Transverse colon (tissue), 4 donors: Measurements from ENCODE around the gene DSCAM. TPM values are rescaled to one million over a fixed set of nuclear protein-coding genes. Genes with fewer than 3 reads are reported as not detected.

ENCODE experiments used
- DNase-seq: peaks from one replicate; pipeline ENCODE4 v3.0.0-alpha.2; 2019
- H3K27ac ChIP-seq, 4 donors: fragments of 200-600 bp; sonication (generic); 2 replicates each; pipeline ENCODE4 v1.5.1; 2016 to 2018; ENCODE audit warnings: inconsistent platforms in 4 of 4
- H3K27me3 ChIP-seq: fragments of 200-600 bp; sonication (generic); 2 replicates; pipeline ENCODE4 v1.5.1; 2017; ENCODE audit warnings: inconsistent platforms
- H3K36me3 ChIP-seq, 4 donors: fragments of 200-600 bp; sonication (generic); 2 replicates each; pipeline ENCODE4 v1.5.1; 2017 to 2019; ENCODE audit warnings: inconsistent platforms in 4 of 4
- H3K4me1 ChIP-seq, 4 donors: fragments of 200-600 bp; sonication (generic); 2 replicates each; pipeline ENCODE4 v1.5.1; 2017 to 2020; ENCODE audit warnings: inconsistent platforms in 4 of 4
- H3K4me3 ChIP-seq, 4 donors: fragments of 200-600 bp; sonication (generic); 1 replicate in 1 of 4; 2 replicates in 3 of 4; pipeline versions ENCODE4 v1.5.1 to v1.6.1; 2017 to 2019; ENCODE audit warnings: inconsistent platforms in 4 of 4
- H3K9me3 ChIP-seq, 2 donors: fragments of 200-600 bp; sonication (generic); 2 replicates each; pipeline ENCODE4 v1.5.1; 2017 to 2019; ENCODE audit warnings: inconsistent platforms in 2 of 2
- EP300 ChIP-seq: sonication (generic); formaldehyde crosslinking; IDR thresholded peaks from one replicate; pipeline ENCODE4 v1.6.1; 2017; ENCODE audit warnings: antibody characterized with exemption, low read depth
- POLR2A ChIP-seq: fragments of 450-650 bp; IDR thresholded peaks from one replicate; pipeline ENCODE4 v1.6.1; 2016; ENCODE audit warnings: antibody characterized with exemption, mild to moderate bottlenecking, moderate library complexity
- POLR2AphosphoS5 ChIP-seq, 3 donors: sonication (generic); formaldehyde crosslinking; IDR thresholded peaks; one replicate each; pipeline ENCODE4 v1.6.1; 2016; ENCODE audit warnings: antibody characterized with exemption in 3 of 3
- WGBS, 2 donors: methylation state at CpG; one replicate each; pipeline ENCODE4 v1.1.5; 2018; ENCODE audit warnings: low coverage in 1 of 2; 5-methylcytosine and 5-hydroxymethylcytosine counted together
- in situ Hi-C, 4 donors: fragments of 200-750 bp; cut with MboI; loops; one replicate each; pipeline versions ENCODE4 v1.15.0 to v1.15.1; 2017; ENCODE audit warnings: low sequenced_read_pairs in 3 of 4, low pct_ligation_motif_present in 1 of 4, low pct_unique_long_range_greater_than_20kb in 1 of 4
- intact Hi-C: fragments of 100-400 bp; cut with DNase I; formaldehyde crosslinking; loops from one replicate; pipeline ENCODE4 v1.15.1; 2023; ENCODE audit warnings: low total_unique reads
- total RNA-seq, 4 donors: library from RNA; depleted of rRNA; stranded (reverse); fragments of >200 nt; gene quantifications; one replicate each; pipeline ENCODE4 v1.1.0, GENCODE V29; 2016
- TF ChIP-seq, protein P1 (sequence below), 5 experiments: fragments of 200-600 bp in 3 of 5; fragments of 450-650 bp in 2 of 5; sonication (generic) in 3 of 5; IDR thresholded peaks; 1 replicate in 2 of 5; 2 replicates in 3 of 5; pipeline ENCODE4 v1.5.1; 2016 to 2017; ENCODE audit warnings: antibody characterized with exemption in 5 of 5, inconsistent platforms in 3 of 5, mild to moderate bottlenecking in 2 of 5, moderate library complexity in 1 of 5

The DSCAM gene
- total RNA-seq, 4 donors from 2014 or later = 0.16 TPM; not detected in 3

DNA sequence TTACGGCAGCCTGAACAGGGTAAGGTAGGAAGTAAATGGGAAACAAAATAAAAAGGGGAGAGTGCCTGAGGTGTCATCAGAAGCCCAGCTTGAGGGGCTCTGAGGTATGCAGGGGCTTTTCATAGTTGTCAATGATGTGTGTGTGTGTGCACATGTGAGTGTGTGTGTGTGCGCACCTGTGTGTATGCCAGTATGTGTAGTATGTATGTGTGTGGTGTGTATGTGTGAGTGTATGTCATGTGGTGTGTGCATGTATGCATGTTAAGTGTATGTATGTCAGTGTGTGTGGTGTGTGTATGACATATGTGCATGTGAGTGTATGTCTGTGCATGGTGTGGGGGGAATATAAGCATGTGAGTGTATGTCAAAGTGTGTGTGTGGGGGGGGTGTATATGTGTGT is 184.1 kb downstream of the DSCAM start:
- TF ChIP-seq POLR2AphosphoS5 (IDR thresholded peaks at IDR 0.05) (no peak), POLR2A (no peak), EP300 (no peak)
- TF ChIP-seq, protein P1, sequence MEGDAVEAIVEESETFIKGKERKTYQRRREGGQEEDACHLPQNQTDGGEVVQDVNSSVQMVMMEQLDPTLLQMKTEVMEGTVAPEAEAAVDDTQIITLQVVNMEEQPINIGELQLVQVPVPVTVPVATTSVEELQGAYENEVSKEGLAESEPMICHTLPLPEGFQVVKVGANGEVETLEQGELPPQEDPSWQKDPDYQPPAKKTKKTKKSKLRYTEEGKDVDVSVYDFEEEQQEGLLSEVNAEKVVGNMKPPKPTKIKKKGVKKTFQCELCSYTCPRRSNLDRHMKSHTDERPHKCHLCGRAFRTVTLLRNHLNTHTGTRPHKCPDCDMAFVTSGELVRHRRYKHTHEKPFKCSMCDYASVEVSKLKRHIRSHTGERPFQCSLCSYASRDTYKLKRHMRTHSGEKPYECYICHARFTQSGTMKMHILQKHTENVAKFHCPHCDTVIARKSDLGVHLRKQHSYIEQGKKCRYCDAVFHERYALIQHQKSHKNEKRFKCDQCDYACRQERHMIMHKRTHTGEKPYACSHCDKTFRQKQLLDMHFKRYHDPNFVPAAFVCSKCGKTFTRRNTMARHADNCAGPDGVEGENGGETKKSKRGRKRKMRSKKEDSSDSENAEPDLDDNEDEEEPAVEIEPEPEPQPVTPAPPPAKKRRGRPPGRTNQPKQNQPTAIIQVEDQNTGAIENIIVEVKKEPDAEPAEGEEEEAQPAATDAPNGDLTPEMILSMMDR (IDR thresholded peaks at IDR 0.05) = no peak
- no peaks in the 10 kb centered on the region for H3K27me3 ChIP-seq
- 88 to 100% methylated on average over 1 to 2 of the region's 2 CpGs for WGBS, 2 donors
- no peak overlapping the region for H3K27ac ChIP-seq
- intact Hi-C loops (no loop called here), in situ Hi-C loops (no loop called here)
- no peaks in the 10 kb centered on the region for H3K36me3 ChIP-seq
- no peaks in the 10 kb centered on the region for H3K4me1 ChIP-seq
- DNase-seq = no peak
- H3K4me3 ChIP-seq = no peak overlapping the region
- H3K9me3 ChIP-seq = no peaks in the 10 kb centered on the region

DNA sequence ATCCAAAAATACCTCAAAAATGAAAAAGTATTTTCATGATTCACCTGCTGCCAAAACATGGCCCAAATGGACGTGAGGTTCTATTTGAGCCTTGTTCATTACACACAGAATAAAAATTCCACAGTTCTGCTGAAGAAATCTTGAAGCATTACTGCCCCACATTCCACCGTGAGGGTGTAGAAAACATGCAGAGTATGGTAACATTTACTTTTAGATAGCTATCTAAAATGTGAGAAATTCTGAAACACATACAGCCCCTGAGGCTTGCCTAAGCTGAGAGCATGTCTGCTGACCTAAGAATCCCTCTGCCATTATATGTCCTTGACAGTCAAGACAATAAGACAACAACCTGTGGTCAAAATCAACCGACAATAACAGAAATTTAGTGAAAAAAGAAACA is 186.5 kb downstream of the DSCAM start:
- Histone ChIP-seq H3K27ac (no peak overlapping the region), H3K4me1 (no peaks in the 10 kb centered on the region), H3K36me3 (no peaks in the 10 kb centered on the region), H3K27me3 (no peaks in the 10 kb centered on the region), H3K9me3 (no peaks in the 10 kb centered on the region), H3K4me3 (no peak overlapping the region)
- TF ChIP-seq, protein P1 (IDR thresholded peaks at IDR 0.05) = no peak
- no peak for TF ChIP-seq POLR2AphosphoS5 (IDR thresholded peaks at IDR 0.05)
- TF ChIP-seq POLR2A = no peak
- TF ChIP-seq EP300 = no peak
- WGBS, 2 donors = 31 to 51% methylated on average over 3 of the region's 3 CpGs
- no peak for DNase-seq
- in situ Hi-C loops = no loop called here
- intact Hi-C loops = no loop called here

DNA sequence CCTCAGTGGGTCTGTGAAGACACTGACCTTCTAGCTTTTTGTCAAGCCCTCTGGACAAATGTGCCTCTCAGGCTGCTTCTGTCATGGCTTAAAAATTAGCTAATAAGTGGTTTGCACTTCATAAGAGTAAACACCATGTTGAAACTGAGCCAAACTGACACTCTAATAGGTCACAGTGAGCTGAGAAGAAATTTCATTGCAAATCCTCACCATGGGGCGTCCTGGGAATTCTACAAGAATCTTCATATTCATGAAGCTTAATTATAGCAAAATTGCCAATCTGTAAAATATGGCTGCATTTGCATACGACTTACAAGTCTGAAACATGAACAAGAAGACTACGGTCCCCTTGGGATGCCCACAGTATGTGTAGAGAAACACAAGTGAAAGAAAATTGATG is 188.6 kb downstream of the DSCAM start:
- H3K27me3 ChIP-seq = no peaks in the 10 kb centered on the region
- no peaks in the 10 kb centered on the region for H3K4me1 ChIP-seq
- in situ Hi-C loops (no loop called here), intact Hi-C loops (no loop called here)
- TF ChIP-seq POLR2AphosphoS5 (IDR thresholded peaks at IDR 0.05) = no peak
- no peak for TF ChIP-seq POLR2A
- no peak for TF ChIP-seq EP300
- TF ChIP-seq, protein P1 (IDR thresholded peaks at IDR 0.05) = no peak
- H3K27ac ChIP-seq = no peak overlapping the region
- 65 to 70% methylated on average over 3 of the region's 3 CpGs for WGBS, 2 donors
- no peaks in the 10 kb centered on the region for H3K36me3 ChIP-seq
- DNase-seq = no peak
- no peaks in the 10 kb centered on the region for H3K9me3 ChIP-seq
- H3K4me3 ChIP-seq = no peak overlapping the region

DNA sequence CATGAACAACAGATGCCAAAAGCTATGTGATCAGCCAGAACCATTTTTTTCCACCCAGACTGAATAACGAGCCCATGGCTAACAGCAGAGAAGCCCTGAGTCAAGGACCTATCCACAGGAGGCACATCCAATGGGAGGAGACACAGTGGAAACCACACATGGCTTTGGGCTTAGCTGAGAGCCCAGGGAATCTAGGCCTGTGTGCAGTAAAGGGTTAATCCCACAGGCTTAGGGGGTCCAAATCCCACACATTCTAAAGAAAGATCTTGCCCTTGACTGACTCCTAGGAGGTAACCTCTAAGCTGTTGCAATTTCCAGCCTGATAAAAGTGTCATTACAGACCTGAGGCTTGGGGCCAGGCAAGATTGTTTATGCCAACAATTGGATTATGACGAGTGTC is 194.5 kb downstream of the DSCAM start:
- Histone ChIP-seq H3K27ac (no peak overlapping the region), H3K36me3 (no peaks in the 10 kb centered on the region), H3K4me1 (no peaks in the 10 kb centered on the region), H3K27me3 (no peaks in the 10 kb centered on the region), H3K4me3 (no peak overlapping the region), H3K9me3 (no peaks in the 10 kb centered on the region)
- intact Hi-C loops = no loop called here
- TF ChIP-seq POLR2AphosphoS5 (IDR thresholded peaks at IDR 0.05) (no peak), POLR2A (no peak), EP300 (no peak)
- TF ChIP-seq, protein P1 (IDR thresholded peaks at IDR 0.05) = no peak
- in situ Hi-C loops = no loop called here
- DNase-seq = no peak
- WGBS, 2 donors = 25 to 33% methylated on average over 1 to 2 of the region's 2 CpGs
